Astrocyte (in vitro differentiated cells and primary cell): ENCODE data around the gene TMEM18.

Source experiments
- EZH2 ChIP-seq: IDR thresholded peaks from 2 replicates; pipeline ENCODE4 v1.6.1; 2012; ENCODE audit warnings: mild to moderate bottlenecking, low read length, inconsistent platforms; ENCODE audit not compliant: insufficient read depth
- TF ChIP-seq, protein P1 (sequence below): IDR thresholded peaks from 2 replicates; pipeline ENCODE4 v1.5.1; 2011; ENCODE audit warnings: low read depth, mild to moderate bottlenecking, inconsistent platforms, low read length, moderate library complexity; ENCODE audit not compliant: insufficient read depth

DNA sequence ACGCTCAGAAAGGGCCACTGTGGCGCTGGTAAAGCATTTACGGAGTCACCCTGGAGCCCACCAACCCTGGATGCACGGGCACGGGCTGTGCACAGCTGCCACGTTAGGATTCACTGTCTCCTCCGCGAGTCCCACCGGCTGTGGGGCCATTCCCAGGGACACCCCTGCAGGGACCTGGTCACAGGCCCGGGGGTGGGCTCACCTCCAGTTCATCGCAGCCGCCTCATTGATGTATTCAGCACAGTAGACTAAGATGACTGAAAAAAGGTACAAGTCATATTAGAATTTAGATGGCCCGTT lies 4.7 kb downstream of the TMEM18 start:
- no peak for TF ChIP-seq EZH2
- TF ChIP-seq, protein P1, sequence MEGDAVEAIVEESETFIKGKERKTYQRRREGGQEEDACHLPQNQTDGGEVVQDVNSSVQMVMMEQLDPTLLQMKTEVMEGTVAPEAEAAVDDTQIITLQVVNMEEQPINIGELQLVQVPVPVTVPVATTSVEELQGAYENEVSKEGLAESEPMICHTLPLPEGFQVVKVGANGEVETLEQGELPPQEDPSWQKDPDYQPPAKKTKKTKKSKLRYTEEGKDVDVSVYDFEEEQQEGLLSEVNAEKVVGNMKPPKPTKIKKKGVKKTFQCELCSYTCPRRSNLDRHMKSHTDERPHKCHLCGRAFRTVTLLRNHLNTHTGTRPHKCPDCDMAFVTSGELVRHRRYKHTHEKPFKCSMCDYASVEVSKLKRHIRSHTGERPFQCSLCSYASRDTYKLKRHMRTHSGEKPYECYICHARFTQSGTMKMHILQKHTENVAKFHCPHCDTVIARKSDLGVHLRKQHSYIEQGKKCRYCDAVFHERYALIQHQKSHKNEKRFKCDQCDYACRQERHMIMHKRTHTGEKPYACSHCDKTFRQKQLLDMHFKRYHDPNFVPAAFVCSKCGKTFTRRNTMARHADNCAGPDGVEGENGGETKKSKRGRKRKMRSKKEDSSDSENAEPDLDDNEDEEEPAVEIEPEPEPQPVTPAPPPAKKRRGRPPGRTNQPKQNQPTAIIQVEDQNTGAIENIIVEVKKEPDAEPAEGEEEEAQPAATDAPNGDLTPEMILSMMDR, result no peak
